Tibial nerve (tissue), 4 donors: ENCODE data around the gene EVA1C. TPM values are rescaled to one million over a fixed set of nuclear protein-coding genes. Genes with fewer than 3 reads are reported as not detected.
A peak's percentile ranks its signal among the peaks of the same experiment; 100 is the strongest.
"Not testable (repeated sequence)": the region's sequence is repeated elsewhere in the genome, so short reads cannot be mapped to it uniquely, and the experiment has no call there.

Source experiments
- DNase-seq, 2 donors: peaks; one replicate each; pipeline ENCODE4 v3.0.0-alpha.2; 2019; ENCODE audit warnings: low spot score in 2 of 2
- H3K27ac ChIP-seq, 4 donors: fragments of 200-600 bp; sonication (generic) in 3 of 4; one replicate each; pipeline ENCODE4 v1.5.1; 2017 to 2019; ENCODE audit warnings: mild to moderate bottlenecking in 1 of 4
- H3K27me3 ChIP-seq, 2 donors: fragments of 200-600 bp; sonication (generic) in 1 of 2; one replicate each; pipeline versions ENCODE4 v1.5.1 to v1.6.0; 2017 to 2019
- H3K36me3 ChIP-seq, 3 donors: fragments of 200-600 bp; sonication (generic); one replicate each; pipeline ENCODE4 v1.5.1; 2018 to 2019
- H3K4me1 ChIP-seq, 4 donors: fragments of 200-600 bp; sonication (generic) in 3 of 4; one replicate each; pipeline ENCODE4 v1.5.1; 2017 to 2019
- H3K4me3 ChIP-seq, 4 donors: fragments of 200-600 bp; sonication (generic) in 3 of 4; one replicate each; pipeline ENCODE4 v1.5.1; 2017 to 2019; ENCODE audit warnings: mild to moderate bottlenecking in 1 of 4, moderate library complexity in 1 of 4
- H3K9me3 ChIP-seq, 4 donors: fragments of 200-600 bp; sonication (generic) in 3 of 4; one replicate each; pipeline ENCODE4 v1.5.1; 2017 to 2019
- EP300 ChIP-seq, 2 donors: sonication (generic); formaldehyde crosslinking; IDR thresholded peaks; one replicate each; pipeline ENCODE4 v1.6.1; 2017; ENCODE audit warnings: antibody characterized with exemption in 2 of 2, mild to moderate bottlenecking in 1 of 2
- POLR2A ChIP-seq, 2 donors: fragments of 450-650 bp; IDR thresholded peaks; one replicate each; pipeline ENCODE4 v1.6.1; 2017; ENCODE audit warnings: antibody characterized with exemption in 2 of 2, mild to moderate bottlenecking in 2 of 2, moderate library complexity in 2 of 2
- WGBS, 2 donors: methylation state at CpG; one replicate each; pipeline ENCODE4 v1.1.5; 2018; 5-methylcytosine and 5-hydroxymethylcytosine counted together
- total RNA-seq, 4 donors: library from RNA; depleted of rRNA; stranded (reverse); fragments of >200 nt; gene quantifications; one replicate each; pipeline ENCODE4 v1.1.0, GENCODE V29; 2016
- TF ChIP-seq, protein P1 (sequence below), 5 experiments: fragments of 200-600 bp in 3 of 5; fragments of 450-650 bp in 2 of 5; sonication (generic) in 3 of 5; IDR thresholded peaks; one replicate each; pipeline ENCODE4 v1.5.1; 2016 to 2019; ENCODE audit warnings: antibody characterized with exemption in 5 of 5, mild to moderate bottlenecking in 3 of 5, moderate library complexity in 2 of 5

Gene EVA1C
- total RNA-seq, 4 donors from 2014 or later = 72.6 to 85.9 (median 75.6) TPM

DNA sequence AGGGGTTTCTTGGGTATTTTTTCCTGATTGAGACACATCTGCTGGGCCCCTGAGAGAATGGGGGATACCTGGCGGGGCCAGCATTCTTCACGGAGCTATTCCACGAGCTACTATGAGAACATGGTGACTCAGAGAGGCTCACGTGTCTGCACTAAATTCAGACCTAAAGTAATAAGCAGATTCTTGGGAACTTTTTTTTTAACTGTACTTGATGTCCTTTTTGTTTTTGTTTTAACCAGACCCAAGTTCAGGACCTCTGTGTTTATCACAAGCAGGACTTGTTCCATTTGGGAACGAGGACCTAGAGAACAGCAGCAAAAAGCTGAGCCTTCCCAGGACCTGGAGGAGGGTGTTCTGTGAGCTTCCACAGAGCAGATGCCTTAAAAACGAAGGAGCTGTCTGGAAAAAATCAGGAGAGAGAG, 44.0 kb downstream of the EVA1C start:
- WGBS, 2 donors = 35 to 46% methylated on average over 6 of the region's 6 CpGs
- Histone ChIP-seq H3K36me3 (peaks cover 0 to 84% (median 0%) of the 10 kb centered on the region in 3 donors), H3K27me3 (no peaks in the 10 kb centered on the region), H3K27ac (peak overlapping the region in 3 of 4 donors; percentile 65 to 82 (median 80)), H3K4me1 (peaks cover 0 to 44% (median 13%) of the 10 kb centered on the region in 4 donors), H3K9me3 (no peaks in the 10 kb centered on the region), H3K4me3 (no peak overlapping the region)
- peak in 1 of 2 donors; percentile 43 for DNase-seq
- TF ChIP-seq, protein P1, sequence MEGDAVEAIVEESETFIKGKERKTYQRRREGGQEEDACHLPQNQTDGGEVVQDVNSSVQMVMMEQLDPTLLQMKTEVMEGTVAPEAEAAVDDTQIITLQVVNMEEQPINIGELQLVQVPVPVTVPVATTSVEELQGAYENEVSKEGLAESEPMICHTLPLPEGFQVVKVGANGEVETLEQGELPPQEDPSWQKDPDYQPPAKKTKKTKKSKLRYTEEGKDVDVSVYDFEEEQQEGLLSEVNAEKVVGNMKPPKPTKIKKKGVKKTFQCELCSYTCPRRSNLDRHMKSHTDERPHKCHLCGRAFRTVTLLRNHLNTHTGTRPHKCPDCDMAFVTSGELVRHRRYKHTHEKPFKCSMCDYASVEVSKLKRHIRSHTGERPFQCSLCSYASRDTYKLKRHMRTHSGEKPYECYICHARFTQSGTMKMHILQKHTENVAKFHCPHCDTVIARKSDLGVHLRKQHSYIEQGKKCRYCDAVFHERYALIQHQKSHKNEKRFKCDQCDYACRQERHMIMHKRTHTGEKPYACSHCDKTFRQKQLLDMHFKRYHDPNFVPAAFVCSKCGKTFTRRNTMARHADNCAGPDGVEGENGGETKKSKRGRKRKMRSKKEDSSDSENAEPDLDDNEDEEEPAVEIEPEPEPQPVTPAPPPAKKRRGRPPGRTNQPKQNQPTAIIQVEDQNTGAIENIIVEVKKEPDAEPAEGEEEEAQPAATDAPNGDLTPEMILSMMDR (IDR thresholded peaks at IDR 0.05) = no peak
- TF ChIP-seq EP300 (IDR thresholded peaks at IDR 0.05) = peak in 1 of 2 donors; percentile 29
- no peak for TF ChIP-seq POLR2A (IDR thresholded peaks at IDR 0.05)

DNA sequence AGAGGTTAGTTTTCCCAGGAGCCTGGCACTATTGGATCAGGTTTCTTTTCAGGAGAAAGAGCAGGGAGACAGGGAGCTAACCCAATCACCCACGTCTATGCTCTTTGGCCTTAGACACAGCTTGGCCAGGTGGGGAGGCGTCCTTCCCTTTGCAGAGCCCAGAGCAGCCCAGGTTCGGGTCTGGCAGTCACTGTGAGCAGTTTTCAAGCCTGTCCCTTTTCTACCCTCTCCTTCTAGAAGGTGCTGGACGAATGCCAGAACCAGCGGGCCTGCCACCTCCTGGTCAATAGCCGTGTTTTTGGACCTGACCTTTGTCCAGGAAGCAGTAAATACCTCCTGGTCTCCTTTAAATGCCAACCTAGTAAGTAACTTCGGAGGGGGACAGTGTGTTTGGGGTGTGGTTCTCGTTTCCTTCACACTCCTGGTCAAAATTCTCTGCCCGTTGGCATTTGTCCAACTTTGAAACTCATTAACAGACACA, 44.9 kb downstream of the EVA1C start:
- DNase-seq = peak in 1 of 2 donors; percentile 23
- Histone ChIP-seq H3K4me3 (no peak overlapping the region), H3K27me3 (no peaks in the 10 kb centered on the region), H3K27ac (peak overlapping the region in 3 of 4 donors; percentile 65 to 82 (median 80)), H3K9me3 (no peaks in the 10 kb centered on the region), H3K36me3 (peaks cover 0 to 84% (median 0%) of the 10 kb centered on the region in 3 donors), H3K4me1 (peaks cover 0 to 39% (median 13%) of the 10 kb centered on the region in 4 donors)
- WGBS, 2 donors = 36 to 38% methylated on average over 9 of the region's 9 CpGs
- TF ChIP-seq POLR2A (IDR thresholded peaks at IDR 0.05) = no peak
- TF ChIP-seq EP300 (IDR thresholded peaks at IDR 0.05) = no peak
- TF ChIP-seq, protein P1 (IDR thresholded peaks at IDR 0.05) = no peak

DNA sequence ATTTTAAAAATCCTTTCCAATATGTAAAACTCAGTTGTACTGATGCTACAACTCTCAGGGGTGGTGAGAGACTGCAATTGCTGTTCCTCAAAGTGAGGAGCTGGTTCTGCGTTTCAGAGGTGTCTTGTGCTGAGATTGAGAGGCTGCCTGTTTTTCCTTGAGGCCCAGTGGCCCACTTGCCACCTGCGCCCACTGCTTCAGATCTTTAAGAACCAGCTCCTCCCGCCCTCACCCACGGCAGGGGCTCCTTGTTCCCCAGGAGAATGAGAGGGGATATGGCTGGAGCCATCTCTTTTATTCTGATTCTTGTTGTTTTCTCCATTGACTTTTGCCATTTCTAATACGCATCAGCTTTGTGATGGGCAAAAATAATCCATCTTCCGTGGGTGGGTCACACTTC, 45.5 kb downstream of the EVA1C start:
- no peaks in the 10 kb centered on the region for H3K9me3 ChIP-seq
- no peaks in the 10 kb centered on the region for H3K27me3 ChIP-seq
- no peak for DNase-seq
- TF ChIP-seq EP300 (IDR thresholded peaks at IDR 0.05) (no peak), POLR2A (IDR thresholded peaks at IDR 0.05) (no peak)
- TF ChIP-seq, protein P1 (IDR thresholded peaks at IDR 0.05) = no peak
- WGBS, 2 donors = 85 to 92% methylated on average over 6 of the region's 6 CpGs
- peaks cover 0 to 79% (median 0%) of the 10 kb centered on the region in 3 donors for H3K36me3 ChIP-seq
- H3K27ac ChIP-seq = peak overlapping the region in 2 of 4 donors; percentile 65 to 80
- H3K4me3 ChIP-seq = no peak overlapping the region
- peaks cover 0 to 43% (median 13%) of the 10 kb centered on the region in 4 donors for H3K4me1 ChIP-seq

DNA sequence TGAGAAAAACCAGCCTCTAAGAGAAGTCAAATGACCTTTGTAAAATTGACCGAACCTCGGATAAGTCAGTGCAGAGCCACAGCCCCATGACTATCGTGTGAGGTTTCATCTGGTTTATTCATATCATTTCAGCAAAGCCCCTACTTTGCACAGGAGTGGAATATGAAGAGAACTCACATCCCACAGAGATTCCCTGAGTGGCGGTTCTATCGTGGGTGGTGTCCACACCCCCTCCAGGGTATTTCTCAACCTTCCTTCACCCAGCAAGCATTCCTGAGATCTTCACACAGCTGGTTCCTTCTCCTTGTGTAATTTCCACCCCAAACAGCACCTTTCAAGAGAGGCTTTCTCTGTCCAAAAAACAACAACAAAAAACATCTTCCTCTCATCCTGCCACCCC, 47.5 kb downstream of the EVA1C start:
- Histone ChIP-seq H3K36me3 (peaks cover 0 to 59% (median 0%) of the 10 kb centered on the region in 3 donors), H3K4me3 (no peak overlapping the region), H3K27me3 (no peaks in the 10 kb centered on the region), H3K4me1 (peaks cover 0 to 59% (median 19%) of the 10 kb centered on the region in 4 donors), H3K9me3 (no peaks in the 10 kb centered on the region), H3K27ac (peak overlapping the region in 1 of 4 donors; percentile 31)
- 55 to 82% methylated on average over 5 of the region's 5 CpGs for WGBS, 2 donors
- no peak for DNase-seq
- TF ChIP-seq, protein P1 (IDR thresholded peaks at IDR 0.05) = no peak
- TF ChIP-seq POLR2A (IDR thresholded peaks at IDR 0.05) (no peak), EP300 (IDR thresholded peaks at IDR 0.05) (no peak)

DNA sequence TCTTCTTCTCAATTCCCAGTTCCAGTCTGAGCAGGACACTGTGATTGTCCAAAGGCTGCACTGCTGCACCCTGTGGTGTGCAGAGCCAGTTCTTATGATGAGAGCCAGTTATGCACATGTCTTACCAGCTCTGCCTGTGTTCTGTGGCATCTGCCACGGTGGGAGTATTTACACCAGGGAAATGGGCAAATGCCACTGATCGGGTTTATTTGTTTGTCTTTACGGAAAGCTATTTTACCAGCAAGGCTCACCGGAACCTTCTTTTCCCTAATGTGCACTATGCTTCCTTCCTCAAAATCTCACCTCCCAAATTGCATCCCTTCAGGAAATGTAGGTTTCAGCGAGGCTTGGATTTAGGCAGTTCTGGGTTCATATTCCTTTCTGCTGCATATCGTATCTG, 49.0 kb downstream of the EVA1C start:
- Histone ChIP-seq H3K27me3 (no peaks in the 10 kb centered on the region), H3K4me1 (peaks cover 0 to 48% (median 15%) of the 10 kb centered on the region in 4 donors), H3K27ac (peak overlapping the region in 1 of 4 donors; percentile 82), H3K36me3 (peaks cover 0 to 58% (median 0%) of the 10 kb centered on the region in 3 donors), H3K4me3 (no peak overlapping the region), H3K9me3 (no peaks in the 10 kb centered on the region)
- 93% methylated on average over 6 of the region's 6 CpGs for WGBS, 2 donors
- no peak for DNase-seq
- TF ChIP-seq, protein P1 (IDR thresholded peaks at IDR 0.05) = no peak
- TF ChIP-seq POLR2A (IDR thresholded peaks at IDR 0.05) (no peak), EP300 (IDR thresholded peaks at IDR 0.05) (no peak)

DNA sequence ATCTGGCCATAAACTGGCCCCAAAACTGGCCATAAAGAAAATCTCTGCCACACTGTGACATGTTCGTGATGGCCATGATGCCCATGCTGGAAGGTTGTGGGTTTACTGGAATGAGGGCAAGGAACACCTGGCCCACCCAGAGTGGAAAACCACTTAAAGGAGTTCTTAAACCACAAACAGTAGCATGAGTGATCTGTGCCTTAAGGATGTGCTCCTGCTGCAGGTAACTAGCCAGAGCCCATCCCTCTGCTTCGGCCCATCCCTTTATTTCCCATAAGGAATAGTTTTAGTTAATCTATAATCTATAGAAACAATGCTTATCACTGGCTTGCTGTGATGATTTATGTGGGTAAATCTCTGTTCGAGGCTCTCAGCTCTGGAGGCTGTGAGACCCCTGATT, 50.1 kb downstream of the EVA1C start:
- Histone ChIP-seq H3K4me1 (peaks cover 0 to 37% (median 6%) of the 10 kb centered on the region in 4 donors), H3K27ac (peak overlapping the region in 2 of 4 donors; percentile 82 to 83), H3K36me3 (peaks cover 0 to 60% (median 0%) of the 10 kb centered on the region in 3 donors)
- H3K4me3 ChIP-seq, H3K9me3 ChIP-seq, H3K27me3 ChIP-seq, DNase-seq: not testable (repeated sequence)
- 92 to 94% methylated on average over 3 of the region's 3 CpGs for WGBS, 2 donors
